Transverse colon (tissue), 4 donors: ENCODE results near the gene C11orf21.

ENCODE experiments used
- CTCF ChIP-seq, 5 experiments: fragments of 200-600 bp in 3 of 5; fragments of 450-650 bp in 2 of 5; sonication (generic) in 3 of 5; IDR thresholded peaks; 1 replicate in 2 of 5; 2 replicates in 3 of 5; pipeline ENCODE4 v1.5.1; 2016 to 2017; ENCODE audit warnings: antibody characterized with exemption in 5 of 5, inconsistent platforms in 3 of 5, mild to moderate bottlenecking in 2 of 5, moderate library complexity in 1 of 5
- EP300 ChIP-seq: sonication (generic); formaldehyde crosslinking; IDR thresholded peaks from one replicate; pipeline ENCODE4 v1.6.1; 2017; ENCODE audit warnings: antibody characterized with exemption, low read depth
- POLR2A ChIP-seq: fragments of 450-650 bp; IDR thresholded peaks from one replicate; pipeline ENCODE4 v1.6.1; 2016; ENCODE audit warnings: antibody characterized with exemption, mild to moderate bottlenecking, moderate library complexity
- POLR2AphosphoS5 ChIP-seq, 3 donors: sonication (generic); formaldehyde crosslinking; IDR thresholded peaks; one replicate each; pipeline ENCODE4 v1.6.1; 2016; ENCODE audit warnings: antibody characterized with exemption in 3 of 3

GRCh38 chr11:2260491-2261364 lies 41.0 kb downstream of the C11orf21 start:
- TF ChIP-seq POLR2A (no peak), CTCF (IDR thresholded peaks at IDR 0.05) (no peak), EP300 (no peak), POLR2AphosphoS5 (IDR thresholded peaks at IDR 0.05) (no peak)
